Naive B cell (primary cell): ENCODE results near the gene TMEFF1. TPM values are rescaled to one million over a fixed set of nuclear protein-coding genes. Genes with fewer than 3 reads are reported as not detected.
"Not testable (repeated sequence)": the region's sequence is repeated elsewhere in the genome, so short reads cannot be mapped to it uniquely, and the experiment has no call there.

Experiments
- ATAC-seq, 2 donors: fragments of 150-1000 bp; cut with Tn5 transposase; 2 replicates each; pipeline ENCODE4 v1.10.0; 2021; ENCODE audit warnings: low read depth in 2 of 2, mild to moderate bottlenecking in 2 of 2, moderate library complexity in 2 of 2
- DNase-seq: peaks from one replicate; pipeline ENCODE4 v3.0.0; 2022
- H3K27ac Mint-ChIP-seq, 6 donors: one replicate each; pipeline ENCODE4 v1.8.0; 2020 to 2022; ENCODE audit warnings: mild to moderate bottlenecking in 6 of 6, mixed read lengths in 6 of 6, moderate library complexity in 5 of 6, inconsistent platforms in 2 of 6
- H3K27me3 Mint-ChIP-seq, 3 donors: one replicate each; pipeline ENCODE4 v1.8.0; 2021 to 2022; ENCODE audit warnings: mixed read lengths in 3 of 3, mild to moderate bottlenecking in 1 of 3
- H3K36me3 Mint-ChIP-seq, 2 donors: one replicate each; pipeline ENCODE4 v1.8.0; 2020 to 2022; ENCODE audit warnings: mixed read lengths in 2 of 2, inconsistent platforms in 1 of 2, mild to moderate bottlenecking in 1 of 2
- H3K4me1 Mint-ChIP-seq, 3 donors: one replicate each; pipeline ENCODE4 v1.8.0; 2020 to 2022; ENCODE audit warnings: mixed read lengths in 3 of 3, inconsistent platforms in 1 of 3, mild to moderate bottlenecking in 1 of 3, moderate library complexity in 1 of 3
- H3K4me3 Mint-ChIP-seq, 8 donors: one replicate each; pipeline ENCODE4 v1.8.0; 2020 to 2022; ENCODE audit warnings: mild to moderate bottlenecking in 8 of 8, mixed read lengths in 8 of 8, moderate library complexity in 8 of 8, inconsistent platforms in 2 of 8
- H3K9me3 Mint-ChIP-seq, 7 donors: one replicate each; pipeline ENCODE4 v1.8.0; 2020 to 2022; ENCODE audit warnings: mixed read lengths in 7 of 7, mild to moderate bottlenecking in 5 of 7, inconsistent platforms in 2 of 7, moderate library complexity in 1 of 7
- polyA plus RNA-seq, 6 donors: library from polyadenylated mRNA; unstranded; fragments of 300-500 nt; fragmentation: Illumina TruSeq; gene quantifications; one replicate each; pipeline ENCODE4 v1.2.3, GENCODE V29; 2021; ENCODE audit warnings: low read depth in 6 of 6

The TMEFF1 gene
- polyA plus RNA-seq, 6 donors from 2014 or later, result not detected

DNA sequence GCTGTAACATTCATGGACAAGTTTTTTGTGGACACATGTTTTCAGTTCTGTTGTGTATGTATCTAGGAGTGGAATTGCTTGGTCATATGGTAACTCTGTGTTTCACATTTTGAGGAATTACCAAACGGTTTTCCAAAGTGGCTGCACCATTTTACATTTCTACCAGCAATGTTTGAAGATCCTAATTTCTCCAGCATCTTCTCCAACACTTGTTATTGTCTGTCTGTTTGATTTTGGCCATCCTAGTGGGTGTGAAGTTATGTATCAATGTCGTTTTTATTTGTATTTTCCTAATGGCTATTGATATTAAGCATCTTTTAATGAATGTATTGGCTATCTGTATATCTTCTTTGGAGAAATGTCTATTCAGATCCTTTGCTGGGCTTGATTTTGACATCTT, 6.9 kb downstream of the TMEFF1 start:
- no peak for ATAC-seq
- no peaks in the 10 kb centered on the region for H3K4me1 Mint-ChIP-seq
- peaks cover 0 to 15% (median 0%) of the 10 kb centered on the region in 7 donors for H3K9me3 Mint-ChIP-seq

GRCh38 chr9:100485196-100485595, 12.2 kb downstream of the TMEFF1 start:
- Mint-ChIP-seq H3K4me1 (no peaks in the 10 kb centered on the region), H3K27me3 (peaks cover 8 to 14% (median 9%) of the 10 kb centered on the region in 3 donors)

More for the DNA sequence above, 6.9 kb downstream of the TMEFF1 start:
- Mint-ChIP-seq H3K27me3 (peaks cover 18 to 31% (median 26%) of the 10 kb centered on the region in 3 donors), H3K36me3 (no peaks in the 10 kb centered on the region), H3K4me3 (no peak overlapping the region), H3K27ac (no peak overlapping the region)
- DNase-seq, result no peak

DNA sequence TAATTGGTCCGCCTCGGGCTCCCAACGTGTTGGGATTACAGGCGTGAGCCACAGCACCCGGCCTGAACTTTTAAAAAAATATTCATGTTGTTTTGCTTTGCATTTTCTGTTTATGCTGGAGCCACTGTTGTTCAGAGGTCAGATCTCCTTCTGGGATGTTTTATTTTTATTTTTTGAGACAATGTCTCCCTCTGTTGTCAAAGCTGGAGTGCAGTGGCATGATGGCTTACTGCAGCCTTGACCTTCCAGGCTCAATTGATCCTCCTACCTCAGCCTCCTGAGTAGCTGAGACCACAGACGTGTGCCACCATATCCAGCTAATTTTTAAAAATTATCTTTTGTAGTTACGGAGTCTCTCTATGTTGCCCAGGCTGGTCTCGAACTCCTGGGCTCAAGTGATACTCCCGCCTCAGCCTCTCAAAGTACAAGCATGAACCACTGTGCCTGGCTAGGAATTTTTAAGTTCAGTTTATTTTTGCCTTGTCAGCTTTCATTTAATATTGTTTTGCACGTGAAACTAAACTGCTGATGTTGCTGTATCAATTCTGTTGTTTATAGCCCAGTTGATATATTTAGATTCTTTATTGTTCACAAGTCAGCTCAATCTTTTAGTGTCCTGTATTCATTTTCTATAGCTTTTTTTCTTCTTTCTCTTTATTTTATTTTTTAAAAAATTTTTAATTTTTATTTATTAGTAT, 13.7 kb downstream of the TMEFF1 start:
- Mint-ChIP-seq H3K36me3 (no peaks in the 10 kb centered on the region), H3K27ac (no peak overlapping the region), H3K4me1 (no peaks in the 10 kb centered on the region), H3K9me3 (peaks cover 0 to 5% (median 0%) of the 10 kb centered on the region in 7 donors), H3K4me3 (peak overlapping the region in 1 of 8 donors; percentile 25), H3K27me3 (peaks cover under 1 to 14% (median 5%) of the 10 kb centered on the region in 3 donors)
- ATAC-seq (no peak), DNase-seq (no peak)

More at GRCh38 chr9:100485196-100485595, 12.2 kb downstream of the TMEFF1 start:
- H3K27ac Mint-ChIP-seq, result no peak overlapping the region
- ATAC-seq, result no peak
- peaks cover 0 to 5% (median 0%) of the 10 kb centered on the region in 7 donors for H3K9me3 Mint-ChIP-seq
- no peak overlapping the region for H3K4me3 Mint-ChIP-seq
- DNase-seq, result no peak
- no peaks in the 10 kb centered on the region for H3K36me3 Mint-ChIP-seq

- no peak overlapping the region for H3K27ac Mint-ChIP-seq
- H3K27me3 Mint-ChIP-seq, result peaks cover 0 to 8% (median 0%) of the 10 kb centered on the region in 3 donors
- no peak for ATAC-seq
- no peak for DNase-seq
- no peaks in the 10 kb centered on the region for H3K36me3 Mint-ChIP-seq
- no peaks in the 10 kb centered on the region for H3K4me1 Mint-ChIP-seq
- no peak overlapping the region for H3K4me3 Mint-ChIP-seq
- peaks cover 0 to 5% (median 0%) of the 10 kb centered on the region in 7 donors for H3K9me3 Mint-ChIP-seq
Measured at GRCh38 chr9:100488177-100488576, 15.2 kb downstream of the TMEFF1 start.

GRCh38 chr9:100489836-100490235, 16.9 kb downstream of the TMEFF1 start:
- peaks cover 0 to 5% (median 0%) of the 10 kb centered on the region in 7 donors for H3K9me3 Mint-ChIP-seq
- H3K36me3 Mint-ChIP-seq, result no peaks in the 10 kb centered on the region
- H3K27ac Mint-ChIP-seq, result no peak overlapping the region
- no peaks in the 10 kb centered on the region for H3K4me1 Mint-ChIP-seq
- DNase-seq (no peak), ATAC-seq (no peak)
- peaks cover 0 to 4% (median 0%) of the 10 kb centered on the region in 3 donors for H3K27me3 Mint-ChIP-seq
- H3K4me3 Mint-ChIP-seq, result no peak overlapping the region

GRCh38 chr9:100492952-100493351, 20.0 kb downstream of the TMEFF1 start:
- Mint-ChIP-seq H3K4me1 (no peaks in the 10 kb centered on the region), H3K36me3 (no peaks in the 10 kb centered on the region)
- no peak for ATAC-seq

DNA sequence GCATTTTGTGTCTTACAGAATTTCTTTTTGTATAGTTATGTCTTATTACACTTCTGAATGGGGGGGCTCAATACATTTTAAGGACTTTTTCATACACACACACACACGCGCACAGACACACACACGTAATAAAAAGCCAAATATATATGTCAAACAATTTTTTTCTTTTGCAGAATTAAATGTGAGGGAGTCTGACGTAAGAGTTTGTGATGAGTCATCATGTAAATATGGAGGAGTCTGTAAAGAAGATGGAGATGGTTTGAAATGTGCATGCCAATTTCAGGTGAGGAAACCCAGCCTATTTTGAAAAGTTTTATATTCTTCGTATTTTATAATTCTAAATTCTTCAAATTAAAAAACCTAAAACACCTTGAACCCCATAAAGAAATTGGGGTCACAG, 25.6 kb downstream of the TMEFF1 start:
- Mint-ChIP-seq H3K4me1 (no peaks in the 10 kb centered on the region), H3K27ac (no peak overlapping the region), H3K36me3 (no peaks in the 10 kb centered on the region), H3K9me3 (no peaks in the 10 kb centered on the region), H3K27me3 (no peaks in the 10 kb centered on the region), H3K4me3 (no peak overlapping the region)
- DNase-seq, result no peak
- no peak for ATAC-seq

More at GRCh38 chr9:100492952-100493351, 20.0 kb downstream of the TMEFF1 start:
- Mint-ChIP-seq H3K27ac (no peak overlapping the region), H3K27me3 (no peaks in the 10 kb centered on the region), H3K9me3 (no peaks in the 10 kb centered on the region), H3K4me3 (no peak overlapping the region)
- DNase-seq, result no peak

DNA sequence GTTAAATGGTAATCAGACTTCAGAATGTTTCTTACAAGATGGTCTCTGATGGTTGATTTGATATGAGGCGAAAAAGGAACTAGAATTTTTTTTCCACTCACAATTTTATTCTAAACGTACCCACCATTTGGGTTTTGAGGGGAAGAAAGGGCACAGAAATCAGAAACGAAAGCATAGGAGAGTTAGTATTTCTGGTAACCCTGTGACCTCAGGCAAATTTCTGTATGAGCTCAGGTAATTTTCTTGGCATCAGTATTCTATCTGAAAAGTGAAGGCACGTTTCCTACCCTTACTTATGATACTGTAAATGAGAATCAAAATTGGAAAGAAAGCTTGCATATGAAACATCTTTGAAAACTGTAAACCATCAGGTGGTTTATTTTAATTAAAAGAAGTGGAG, 26.5 kb downstream of the TMEFF1 start:
- ATAC-seq, result no peak
- H3K4me3 Mint-ChIP-seq, result no peak overlapping the region
- H3K27ac Mint-ChIP-seq, result no peak overlapping the region

DNA sequence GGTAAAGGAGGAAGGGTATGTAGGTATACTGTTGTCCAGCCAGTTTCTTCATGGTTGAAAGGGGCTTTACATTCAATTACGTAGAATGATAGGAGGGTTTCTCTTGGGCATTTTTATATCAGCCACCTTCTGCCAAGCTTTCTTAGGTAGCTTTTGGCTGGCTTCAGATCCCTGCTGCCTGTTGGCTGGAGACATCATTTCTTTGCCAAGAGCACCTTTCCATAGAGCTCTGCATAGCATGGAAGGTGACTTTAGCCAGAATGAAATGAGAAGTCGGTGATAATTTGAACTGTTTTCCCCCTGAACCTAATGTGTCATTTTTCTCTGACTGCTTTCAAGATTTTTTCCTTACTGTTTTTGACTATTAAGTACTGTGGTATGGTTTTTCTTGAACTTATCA, 26.9 kb downstream of the TMEFF1 start:
- no peak for DNase-seq

More for the DNA sequence above, 26.5 kb downstream of the TMEFF1 start:
- H3K4me1 Mint-ChIP-seq, result no peaks in the 10 kb centered on the region
- no peaks in the 10 kb centered on the region for H3K9me3 Mint-ChIP-seq
- H3K27me3 Mint-ChIP-seq, result no peaks in the 10 kb centered on the region
- no peak for DNase-seq
- no peaks in the 10 kb centered on the region for H3K36me3 Mint-ChIP-seq

DNA sequence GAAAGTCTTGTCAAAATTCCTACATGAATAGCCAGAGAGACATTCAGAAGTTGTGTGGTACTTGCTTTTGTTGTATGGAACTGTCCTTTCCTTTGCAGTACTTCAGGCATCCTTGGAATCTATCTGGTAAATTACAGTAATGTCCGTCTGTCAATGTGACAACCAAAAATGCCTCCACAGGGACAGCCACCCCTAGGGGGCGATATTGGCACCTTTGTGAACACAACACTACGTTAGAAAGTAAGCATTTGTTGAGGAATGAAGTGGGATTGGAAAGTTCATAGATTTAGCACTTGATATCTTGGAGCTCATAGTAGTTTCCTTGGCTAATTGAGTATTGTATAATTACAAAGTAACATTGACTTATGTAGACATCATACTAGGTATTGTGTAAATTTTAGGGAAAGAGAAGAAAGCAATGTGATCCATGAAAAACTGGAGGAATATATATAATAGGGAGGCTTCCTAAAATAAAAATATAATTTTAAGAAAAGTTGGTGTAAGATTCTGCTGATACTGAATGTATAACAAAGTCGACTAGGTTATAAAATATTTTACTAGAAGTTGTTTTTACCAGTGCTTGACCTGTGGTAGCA, 32.7 kb downstream of the TMEFF1 start:
- Mint-ChIP-seq H3K36me3 (peaks cover 0 to 8% of the 10 kb centered on the region in 2 donors), H3K4me1 (no peaks in the 10 kb centered on the region), H3K27me3 (no peaks in the 10 kb centered on the region), H3K27ac (no peak overlapping the region), H3K4me3 (no peak overlapping the region), H3K9me3 (peaks cover 0 to 6% (median 3%) of the 10 kb centered on the region in 7 donors)
- ATAC-seq, result no peak
- DNase-seq, result peak; percentile 18

More for the DNA sequence above, 26.9 kb downstream of the TMEFF1 start:
- H3K27ac Mint-ChIP-seq, result no peak overlapping the region
- no peak for ATAC-seq
- no peaks in the 10 kb centered on the region for H3K4me1 Mint-ChIP-seq
- H3K9me3 Mint-ChIP-seq, result no peaks in the 10 kb centered on the region
- no peaks in the 10 kb centered on the region for H3K27me3 Mint-ChIP-seq
- H3K36me3 Mint-ChIP-seq, result no peaks in the 10 kb centered on the region
- no peak overlapping the region for H3K4me3 Mint-ChIP-seq

DNA sequence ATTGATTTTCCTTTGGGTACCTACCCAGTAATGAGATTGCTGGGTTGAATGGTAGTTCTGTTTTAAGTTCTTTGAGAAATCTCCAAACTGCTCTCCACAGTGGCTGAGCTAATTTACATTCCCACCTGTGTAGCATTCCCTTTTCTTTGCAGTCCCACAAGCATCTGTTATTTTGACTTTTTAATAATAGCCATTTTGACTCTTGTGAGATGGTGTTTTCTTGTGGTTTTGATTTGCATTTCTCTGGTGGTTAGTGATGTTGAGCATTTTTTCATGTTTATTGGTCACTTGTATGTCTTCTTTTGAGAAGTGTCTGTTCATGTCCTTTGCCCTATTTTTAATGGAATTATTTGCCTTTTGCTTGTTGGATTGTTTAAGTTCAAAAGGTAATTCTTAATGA, 34.4 kb downstream of the TMEFF1 start:
- not testable (repeated sequence) for H3K4me3 Mint-ChIP-seq, H3K4me1 Mint-ChIP-seq, H3K36me3 Mint-ChIP-seq, ATAC-seq, H3K9me3 Mint-ChIP-seq, H3K27me3 Mint-ChIP-seq, DNase-seq
- peak overlapping the region in 1 of 6 donors; percentile 10 for H3K27ac Mint-ChIP-seq

DNA sequence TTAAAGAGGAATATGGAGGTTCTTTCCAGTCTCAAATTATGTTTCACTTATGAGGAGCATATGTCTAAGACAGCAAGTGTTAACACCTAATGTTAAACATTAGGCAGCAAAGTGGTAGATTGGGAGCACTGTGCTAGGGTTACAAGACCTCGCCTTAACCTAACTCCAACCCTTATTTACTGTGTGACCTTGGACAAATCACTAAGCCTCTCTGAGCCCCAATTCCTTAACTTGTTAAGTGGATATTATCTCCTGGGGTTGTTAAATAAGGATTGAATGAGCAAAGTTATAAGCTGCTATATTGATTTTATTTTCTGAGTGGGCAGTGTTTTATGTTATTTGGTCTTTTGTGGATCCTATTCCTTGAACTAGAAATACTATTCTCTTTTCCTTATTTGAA, 38.3 kb downstream of the TMEFF1 start:
- H3K27ac Mint-ChIP-seq, result no peak overlapping the region
- ATAC-seq (no peak), DNase-seq (no peak)
- H3K4me3 Mint-ChIP-seq, result no peak overlapping the region
- H3K36me3 Mint-ChIP-seq, result peaks cover 0 to 8% of the 10 kb centered on the region in 2 donors
- no peaks in the 10 kb centered on the region for H3K27me3 Mint-ChIP-seq
- H3K9me3 Mint-ChIP-seq, result peaks cover 0 to 6% (median 3%) of the 10 kb centered on the region in 7 donors
- H3K4me1 Mint-ChIP-seq, result no peaks in the 10 kb centered on the region

GRCh38 chr9:100515578-100516494, 42.9 kb downstream of the TMEFF1 start:
- no peak overlapping the region for H3K4me3 Mint-ChIP-seq
- H3K9me3 Mint-ChIP-seq, result peaks cover 0 to 2% (median 0%) of the 10 kb centered on the region in 7 donors
- no peak for DNase-seq
- H3K27me3 Mint-ChIP-seq, result no peaks in the 10 kb centered on the region
- no peak for ATAC-seq
- H3K36me3 Mint-ChIP-seq, result no peaks in the 10 kb centered on the region
- no peaks in the 10 kb centered on the region for H3K4me1 Mint-ChIP-seq
- peak overlapping the region in 1 of 6 donors; percentile 16 for H3K27ac Mint-ChIP-seq
